Endothelial cell (in vitro differentiated cells): ENCODE data around the gene NAA16. TPM values are rescaled to one million over a fixed set of nuclear protein-coding genes. Genes with fewer than 3 reads are reported as not detected.

ENCODE experiments used
- DNase-seq: peaks from one replicate; pipeline ENCODE4 v3.0.0; 2021; ENCODE audit warnings: low spot score
- H3K27ac Mint-ChIP-seq: one replicate; pipeline ENCODE4 v1.8.0; 2021; ENCODE audit warnings: mixed read lengths, inconsistent platforms; ENCODE audit not compliant: unreplicated experiment
- H3K27me3 Mint-ChIP-seq: one replicate; pipeline ENCODE4 v1.8.0; 2021; ENCODE audit warnings: mild to moderate bottlenecking, moderate library complexity, mixed read lengths, inconsistent platforms; ENCODE audit not compliant: unreplicated experiment
- H3K36me3 Mint-ChIP-seq: one replicate; pipeline ENCODE4 v1.8.0; 2021; ENCODE audit warnings: mild to moderate bottlenecking, low read depth, mixed read lengths, inconsistent platforms; ENCODE audit not compliant: unreplicated experiment
- H3K4me1 Mint-ChIP-seq: one replicate; pipeline ENCODE4 v1.8.0; 2021; ENCODE audit warnings: mild to moderate bottlenecking, mixed read lengths, inconsistent platforms; ENCODE audit not compliant: unreplicated experiment
- H3K4me3 Mint-ChIP-seq: one replicate; pipeline ENCODE4 v1.8.0; 2021; ENCODE audit warnings: mild to moderate bottlenecking, mixed read lengths, inconsistent platforms; ENCODE audit not compliant: unreplicated experiment
- H3K9me3 Mint-ChIP-seq: one replicate; pipeline ENCODE4 v1.8.0; 2021; ENCODE audit warnings: mixed read lengths, inconsistent platforms; ENCODE audit not compliant: unreplicated experiment
- CTCF ChIP-seq: fragments of 200-600 bp; sonication (generic); IDR thresholded peaks from one replicate; pipeline ENCODE4 v1.5.0; 2021; ENCODE audit warnings: antibody characterized with exemption; ENCODE audit not compliant: unreplicated experiment
- total RNA-seq: library from RNA; stranded (reverse); fragmentation: NEBNext Ultra II Directional; extraction: Animal tissue kit (Norgen Biotek cat#: 25700); gene quantifications from one replicate; pipeline ENCODE4 v1.2.1, GENCODE V29; 2021; ENCODE audit not compliant: unreplicated experiment

The NAA16 gene
- total RNA-seq, 1 donor from 2014 or later: 23.6 TPM

GRCh38 chr13:41364043-41364442 lies 53.0 kb downstream of the NAA16 start:
- no peak for TF ChIP-seq CTCF
- no peak for DNase-seq
- no peak overlapping the region for H3K4me3 Mint-ChIP-seq
- no peaks in the 10 kb centered on the region for H3K27me3 Mint-ChIP-seq
- H3K27ac Mint-ChIP-seq: no peak overlapping the region
- H3K36me3 Mint-ChIP-seq: peaks cover 3% of the 10 kb centered on the region
- no peaks in the 10 kb centered on the region for H3K9me3 Mint-ChIP-seq
- H3K4me1 Mint-ChIP-seq: peaks cover 8% of the 10 kb centered on the region

- H3K9me3 Mint-ChIP-seq: no peaks in the 10 kb centered on the region
- TF ChIP-seq CTCF: no peak
- H3K36me3 Mint-ChIP-seq: peaks cover 13% of the 10 kb centered on the region
- H3K27ac Mint-ChIP-seq: no peak overlapping the region
- peaks cover 8% of the 10 kb centered on the region for H3K4me1 Mint-ChIP-seq
- H3K4me3 Mint-ChIP-seq: no peak overlapping the region
- no peak for DNase-seq
- H3K27me3 Mint-ChIP-seq: no peaks in the 10 kb centered on the region
Observed at GRCh38 chr13:41365631-41366030, 54.6 kb downstream of the NAA16 start.

DNA sequence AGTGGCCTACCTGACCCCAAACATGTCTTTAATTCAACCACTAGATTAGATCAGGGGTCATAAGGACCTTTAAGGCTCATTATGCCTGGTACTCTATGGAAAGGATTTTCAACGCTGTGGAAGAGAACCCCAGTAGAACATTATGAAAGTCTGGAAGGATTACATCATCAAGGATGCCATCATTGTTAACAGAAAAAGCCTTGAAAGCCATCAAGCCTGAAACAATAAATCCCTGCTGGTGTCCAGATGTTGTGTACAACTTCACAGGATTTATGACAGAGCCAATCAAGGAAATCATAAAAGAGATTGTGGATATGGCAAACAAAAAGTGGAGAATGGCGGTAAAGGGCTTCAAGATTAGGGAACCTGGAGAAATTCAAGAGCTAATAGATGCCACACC lies 59.7 kb downstream of the NAA16 start:
- H3K27ac Mint-ChIP-seq: no peak overlapping the region
- TF ChIP-seq CTCF: no peak
- H3K4me3 Mint-ChIP-seq: no peak overlapping the region
- no peaks in the 10 kb centered on the region for H3K9me3 Mint-ChIP-seq
- peaks cover 13% of the 10 kb centered on the region for H3K36me3 Mint-ChIP-seq
- no peak for DNase-seq
- H3K27me3 Mint-ChIP-seq: no peaks in the 10 kb centered on the region
- no peaks in the 10 kb centered on the region for H3K4me1 Mint-ChIP-seq

- H3K4me1 Mint-ChIP-seq: no peaks in the 10 kb centered on the region
Observed at GRCh38 chr13:41377446-41377845, 66.4 kb downstream of the NAA16 start.

GRCh38 chr13:41382431-41382830 lies 71.4 kb downstream of the NAA16 start:
- TF ChIP-seq CTCF: no peak
- no peaks in the 10 kb centered on the region for H3K9me3 Mint-ChIP-seq
- DNase-seq: no peak
- no peak overlapping the region for H3K27ac Mint-ChIP-seq
- H3K4me1 Mint-ChIP-seq: peaks cover 3% of the 10 kb centered on the region
- H3K27me3 Mint-ChIP-seq: peaks cover 3% of the 10 kb centered on the region
- H3K4me3 Mint-ChIP-seq: no peak overlapping the region
- H3K36me3 Mint-ChIP-seq: no peaks in the 10 kb centered on the region

More at GRCh38 chr13:41377446-41377845, 66.4 kb downstream of the NAA16 start:
- Mint-ChIP-seq H3K36me3 (no peaks in the 10 kb centered on the region), H3K4me3 (no peak overlapping the region), H3K9me3 (no peaks in the 10 kb centered on the region), H3K27me3 (peaks cover 1% of the 10 kb centered on the region), H3K27ac (no peak overlapping the region)
- DNase-seq: no peak
- no peak for TF ChIP-seq CTCF
